ENCODE measurements around the gene EPHA8. TPM values are rescaled to one million over a fixed set of nuclear protein-coding genes. Genes with fewer than 3 reads are reported as not detected.
A peak's percentile ranks its signal among the peaks of the same experiment; 100 is the strongest.

The EPHA8 gene
- total and polyA plus RNA-seq, 9 of the 15 experiments (the other 6 are each of a cell fraction or from before 2014, with no cell fraction given), result not detected

GRCh38 chr1:22611530-22611947 is 48.2 kb downstream of the EPHA8 start (continued):
- no peak for TF ChIP-seq PHB (CRISPR knock-in tag; IDR thresholded peaks at IDR 0.05)
- TF ChIP-seq CTBP1 (IDR thresholded peaks at IDR 0.05; ENCODE audit: borderline replicate concordance), result peak; percentile 52; the same call in 1 of the 2 replicates
- TF ChIP-seq NFXL1 (CRISPR knock-in tag; IDR thresholded peaks at IDR 0.05), result no peak
- TF ChIP-seq IRF2 (CRISPR knock-in tag; IDR thresholded peaks at IDR 0.05), result peak; percentile 78; the same call in 1 of the 2 replicates
- 0 out of 2 replicates have a peak, but pooled peaks have one; percentile 38 for TF ChIP-seq ZBTB40 (IDR thresholded peaks at IDR 0.05)
- no peak for TF ChIP-seq ZBTB40 (CRISPR knock-in tag; IDR thresholded peaks at IDR 0.05)
- TF ChIP-seq, protein P1, sequence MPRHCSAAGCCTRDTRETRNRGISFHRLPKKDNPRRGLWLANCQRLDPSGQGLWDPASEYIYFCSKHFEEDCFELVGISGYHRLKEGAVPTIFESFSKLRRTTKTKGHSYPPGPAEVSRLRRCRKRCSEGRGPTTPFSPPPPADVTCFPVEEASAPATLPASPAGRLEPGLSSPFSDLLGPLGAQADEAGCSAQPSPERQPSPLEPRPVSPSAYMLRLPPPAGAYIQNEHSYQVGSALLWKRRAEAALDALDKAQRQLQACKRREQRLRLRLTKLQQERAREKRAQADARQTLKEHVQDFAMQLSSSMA (CRISPR knock-in tag; IDR thresholded peaks at IDR 0.05), result no peak
- no peak for TF ChIP-seq ZNF518B (CRISPR knock-in tag; IDR thresholded peaks at IDR 0.05)
- TF ChIP-seq SMAD3 (CRISPR knock-in tag; conservative IDR thresholded peaks at IDR 0.05), result peak; percentile 77; the same call in 1 of the 2 replicates
- TF ChIP-seq CHAMP1 (IDR thresholded peaks at IDR 0.05), result peak; percentile 78
- no peak for TF ChIP-seq PHTF2 (CRISPR knock-in tag; IDR thresholded peaks at IDR 0.05)
- TF ChIP-seq ZSCAN32 (CRISPR knock-in tag; IDR thresholded peaks at IDR 0.05), result no peak
- TF ChIP-seq TGIF2 (CRISPR knock-in tag; IDR thresholded peaks at IDR 0.05), result peak; percentile 48; the same call in 1 of the 2 replicates
- no peak for TF ChIP-seq WHSC1 (IDR thresholded peaks at IDR 0.05; ENCODE audit: low read length)

Data from K562 (cell line).